ENCODE results near the gene AOC2.

Gene AOC2

GRCh38 chr17:42798383-42799380, 45.7 kb upstream of the AOC2 start, which contains the start of the genes CNTD1 and COA3:
Gene CNTD1 (plus strand): TSS chr17:42798861. CDS start chr17:42799068, 207 bp downstream.
Gene COA3 (minus strand): TSS chr17:42798704. CDS start chr17:42798681, 23 bp downstream.
- peak; percentile 45 for DNase-seq (ENCODE audit: low read depth)
- TF ChIP-seq CTCF (IDR thresholded peaks at IDR 0.05; ENCODE audit: low read depth, low read length, missing control alignments), result no peak
- H3K4me3 ChIP-seq (ENCODE audit: low read depth, low read length), result peak within 1 kb of the TSS; percentile 85

GRCh38 chr17:42803074-42803883, 41.1 kb upstream of the AOC2 start:
- DNase-seq (ENCODE audit: low read depth), result no peak
- H3K4me3 ChIP-seq (ENCODE audit: low read depth, low read length), result no peak overlapping the region
- no peak for TF ChIP-seq CTCF (IDR thresholded peaks at IDR 0.05; ENCODE audit: low read depth, low read length, missing control alignments)

GRCh38 chr17:42804918-42805367, 39.4 kb upstream of the AOC2 start:
- TF ChIP-seq CTCF (IDR thresholded peaks at IDR 0.05; ENCODE audit: low read depth, low read length, missing control alignments), result no peak
- DNase-seq (ENCODE audit: low read depth), result no peak
- no peak overlapping the region for H3K4me3 ChIP-seq (ENCODE audit: low read depth, low read length)

GRCh38 chr17:42806249-42806648, 38.1 kb upstream of the AOC2 start:
- no peak for DNase-seq (ENCODE audit: low read depth)
- no peak for TF ChIP-seq CTCF (IDR thresholded peaks at IDR 0.05; ENCODE audit: low read depth, low read length, missing control alignments)

GRCh38 chr17:42809250-42809649, 35.1 kb upstream of the AOC2 start:
- no peak overlapping the region for H3K4me3 ChIP-seq (ENCODE audit: low read depth, low read length)
- DNase-seq (ENCODE audit: low read depth), result no peak
- TF ChIP-seq CTCF (IDR thresholded peaks at IDR 0.05; ENCODE audit: low read depth, low read length, missing control alignments), result no peak

More at GRCh38 chr17:42806249-42806648, 38.1 kb upstream of the AOC2 start:
- no peak overlapping the region for H3K4me3 ChIP-seq (ENCODE audit: low read depth, low read length)

- H3K4me3 ChIP-seq (ENCODE audit: low read depth, low read length), result no peak overlapping the region
- TF ChIP-seq CTCF (IDR thresholded peaks at IDR 0.05; ENCODE audit: low read depth, low read length, missing control alignments), result no peak
- no peak for DNase-seq (ENCODE audit: low read depth)
Measured at GRCh38 chr17:42814633-42815399, 29.6 kb upstream of the AOC2 start.

All from GM12864 (cell line).